MCF 10A (cell line): ENCODE data around the gene LIMS2. TPM values are rescaled to one million over a fixed set of nuclear protein-coding genes. Genes with fewer than 3 reads are reported as not detected.
A peak's percentile ranks its signal among the peaks of the same experiment; 100 is the strongest.

Source experiments
- BruUV-seq: library from RNA; stranded (reverse); fragments of 400-500 nt; replicated peaks from 2 replicates; lab custom pipeline; 2021; lab: Mats Ljungman, UMichigan
- CTCF ChIA-PET: fragments of 300-600 bp; sonication (Branson Sonifier 250); formaldehyde crosslinking; extraction: SDS; loops from one replicate; lab custom pipeline; 2021; ENCODE audit warnings: antibody characterized with exemption, inconsistent platforms; lab: Yijun Ruan, JAX
- POLR2A ChIA-PET: fragments of 300-600, 350-650 bp; sonication (Branson Sonifier 250); formaldehyde crosslinking; extraction: SDS; loops from one replicate; lab custom pipeline; 2020; ENCODE audit warnings: antibody characterized with exemption, inconsistent platforms; lab: Yijun Ruan, JAX
- DNase-seq: peaks from one replicate; pipeline ENCODE4 v3.0.0-alpha.2; 2018; ENCODE audit not compliant: unreplicated experiment
- H3K27ac Mint-ChIP-seq: one replicate; pipeline ENCODE4 v1.8.0; 2022; ENCODE audit warnings: mild to moderate bottlenecking, low read depth, mixed read lengths; ENCODE audit not compliant: unreplicated experiment
- H3K27me3 Mint-ChIP-seq: one replicate; pipeline ENCODE4 v1.8.0; 2022; ENCODE audit warnings: mixed read lengths; ENCODE audit not compliant: insufficient read depth, unreplicated experiment
- H3K36me3 Mint-ChIP-seq: one replicate; pipeline ENCODE4 v1.8.0; 2022; ENCODE audit warnings: mild to moderate bottlenecking, moderate library complexity, mixed read lengths; ENCODE audit not compliant: insufficient read depth, unreplicated experiment
- H3K4me1 Mint-ChIP-seq: one replicate; pipeline ENCODE4 v1.8.0; 2022; ENCODE audit warnings: mixed read lengths; ENCODE audit not compliant: insufficient read depth, unreplicated experiment
- H3K4me3 Mint-ChIP-seq: one replicate; pipeline ENCODE4 v1.8.0; 2022; ENCODE audit warnings: mild to moderate bottlenecking, moderate library complexity, mixed read lengths; ENCODE audit not compliant: unreplicated experiment
- H3K9me3 Mint-ChIP-seq: one replicate; pipeline ENCODE4 v1.8.0; 2022; ENCODE audit warnings: mixed read lengths; ENCODE audit not compliant: unreplicated experiment
- CTCF ChIP-seq: fragments of 200-600 bp; IDR thresholded peaks from one replicate; pipeline ENCODE4 v1.8.0; 2022; ENCODE audit warnings: antibody characterized with exemption, mild to moderate bottlenecking; ENCODE audit not compliant: unreplicated experiment
- intact Hi-C: fragments of 100-400 bp; cut with micrococcal nuclease; formaldehyde crosslinking; loops from 2 replicates; pipeline ENCODE4 v1.14.1; 2022
- total RNA-seq: library from RNA; stranded (reverse); gene quantifications from 2 replicates; pipeline ENCODE4 v1.2.3, GENCODE V29; 2022

LIMS2 gene
- total RNA-seq, 1 experiment from 2014 or later: not detected

GRCh38 chr2:127624320-127624755, 51.0 kb downstream of the LIMS2 start:
- H3K9me3 Mint-ChIP-seq: no peaks in the 10 kb centered on the region
- POLR2A ChIA-PET: no interaction called here
- no peaks in the 10 kb centered on the region for H3K27me3 Mint-ChIP-seq
- intact Hi-C loops: no loop called here
- BruUV-seq: no TSS peak
- no peak overlapping the region for H3K4me3 Mint-ChIP-seq
- H3K27ac Mint-ChIP-seq: no peak overlapping the region
- H3K4me1 Mint-ChIP-seq: peaks cover 15% of the 10 kb centered on the region
- TF ChIP-seq CTCF: no peak
- no peak for DNase-seq
- H3K36me3 Mint-ChIP-seq: no peaks in the 10 kb centered on the region
- CTCF ChIA-PET: no interaction called here

GRCh38 chr2:127623388-127624319, 51.7 kb downstream of the LIMS2 start:
- TF ChIP-seq CTCF: no peak
- peak; percentile 51 for DNase-seq
- Mint-ChIP-seq H3K4me1 (peaks cover 17% of the 10 kb centered on the region), H3K36me3 (no peaks in the 10 kb centered on the region), H3K4me3 (no peak overlapping the region), H3K9me3 (no peaks in the 10 kb centered on the region), H3K27ac (no peak overlapping the region), H3K27me3 (no peaks in the 10 kb centered on the region)
- no TSS peak for BruUV-seq
- POLR2A ChIA-PET: no interaction called here
- CTCF ChIA-PET: no interaction called here
- intact Hi-C loops: no loop called here

- ChIA-PET CTCF (interaction anchor here (1.4 kb wide), 1 partner anchor 32 kb away, joined by 3 read pairs; no protein-coding TSS in a partner anchor), POLR2A (no interaction called here)
- no TSS peak for BruUV-seq
- TF ChIP-seq CTCF: no peak
- no peak overlapping the region for H3K4me3 Mint-ChIP-seq
- no peak overlapping the region for H3K27ac Mint-ChIP-seq
- no peaks in the 10 kb centered on the region for H3K9me3 Mint-ChIP-seq
- DNase-seq: no peak
- H3K4me1 Mint-ChIP-seq: peaks cover 20% of the 10 kb centered on the region
- no peaks in the 10 kb centered on the region for H3K36me3 Mint-ChIP-seq
- no peaks in the 10 kb centered on the region for H3K27me3 Mint-ChIP-seq
- intact Hi-C loops: no loop called here
Observed at GRCh38 chr2:127622561-127623387, 52.6 kb downstream of the LIMS2 start.

- no peak overlapping the region for H3K4me3 Mint-ChIP-seq
- DNase-seq: no peak
- no TSS peak for BruUV-seq
- no peak overlapping the region for H3K27ac Mint-ChIP-seq
- ChIA-PET CTCF (interaction anchor here (1.4 kb wide), 1 partner anchor 31 kb away, joined by 3 read pairs; no protein-coding TSS in a partner anchor), POLR2A (no interaction called here)
- intact Hi-C loops: no loop called here
- peaks cover 20% of the 10 kb centered on the region for H3K4me1 Mint-ChIP-seq
- TF ChIP-seq CTCF: no peak
- H3K9me3 Mint-ChIP-seq: no peaks in the 10 kb centered on the region
- no peaks in the 10 kb centered on the region for H3K36me3 Mint-ChIP-seq
- no peaks in the 10 kb centered on the region for H3K27me3 Mint-ChIP-seq
Observed at GRCh38 chr2:127621981-127622431, 53.3 kb downstream of the LIMS2 start.
